RWPE1 (cell line): Measurements from ENCODE around the gene IL24.

Source experiments
- CTCF ChIA-PET: fragments of 350-600 bp; sonication (Branson Sonifier 250); formaldehyde crosslinking; extraction: SDS; loops from one replicate; lab custom pipeline; 2021; lab: Yijun Ruan, JAX
- POLR2A ChIA-PET: fragments of 400-600 bp; formaldehyde crosslinking; extraction: SDS; loops from one replicate; lab custom pipeline; 2020; ENCODE audit warnings: antibody characterized with exemption; ENCODE audit not compliant: low non-redundant PET; lab: Yijun Ruan, JAX
- DNase-seq: peaks from one replicate; pipeline ENCODE4 v3.0.0; 2012; ENCODE audit warnings: low spot score
- H3K27ac ChIP-seq: fragments of 450-650 bp; 2 replicates; pipeline ENCODE4 v1.5.1; 2017
- TF ChIP-seq, protein P1 (sequence below): fragments of 450-650 bp; conservative IDR thresholded peaks from 2 replicates; pipeline ENCODE4 v1.5.1; 2017; ENCODE audit warnings: low read depth, mild to moderate bottlenecking

Gene IL24

DNA sequence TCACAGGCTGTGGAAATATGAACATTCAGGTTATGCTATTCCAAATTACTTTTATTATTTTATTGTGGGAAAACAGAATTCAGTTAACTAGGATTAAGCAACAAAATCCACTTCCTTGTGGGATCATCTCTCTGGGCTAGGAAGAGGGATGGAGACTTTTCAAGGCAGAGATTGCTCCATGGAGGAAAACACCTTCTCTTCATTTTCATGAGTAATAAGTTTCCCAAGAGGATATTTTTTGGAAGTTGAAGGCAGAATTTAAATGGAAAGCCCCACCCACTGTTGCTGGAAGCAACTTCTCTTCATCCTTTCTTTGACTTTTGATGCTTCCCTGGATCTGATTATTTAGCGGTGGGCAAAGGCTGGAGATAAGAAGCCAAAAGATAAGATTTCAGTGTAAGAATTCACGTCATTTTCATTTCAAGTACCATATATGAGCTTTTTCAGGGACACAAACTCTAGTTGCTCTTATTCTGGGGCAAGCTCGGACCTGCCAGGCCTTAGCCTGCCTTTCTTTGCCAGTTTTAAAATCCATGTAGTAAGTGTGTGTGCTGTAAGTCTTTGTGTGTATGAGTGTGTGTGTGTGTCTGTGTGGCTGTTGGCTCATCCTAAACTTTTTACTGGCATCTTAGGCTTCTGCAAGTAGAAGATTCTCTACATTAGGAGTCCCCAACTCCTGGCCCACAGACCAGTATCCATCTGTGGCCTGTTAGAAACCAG lies 11.7 kb upstream of the IL24 start:
- H3K27ac ChIP-seq: peak overlapping the region; percentile 75
- CTCF ChIA-PET: interaction anchor here (0.6 to 1.7 kb wide), 5 partner anchors 20 to 117 kb away, joined by 3 to 4 read pairs (median 3); partner anchors contain the start of gene IL20
- POLR2A ChIA-PET: no interaction called here
- DNase-seq: peak; percentile 41
- TF ChIP-seq, protein P1, sequence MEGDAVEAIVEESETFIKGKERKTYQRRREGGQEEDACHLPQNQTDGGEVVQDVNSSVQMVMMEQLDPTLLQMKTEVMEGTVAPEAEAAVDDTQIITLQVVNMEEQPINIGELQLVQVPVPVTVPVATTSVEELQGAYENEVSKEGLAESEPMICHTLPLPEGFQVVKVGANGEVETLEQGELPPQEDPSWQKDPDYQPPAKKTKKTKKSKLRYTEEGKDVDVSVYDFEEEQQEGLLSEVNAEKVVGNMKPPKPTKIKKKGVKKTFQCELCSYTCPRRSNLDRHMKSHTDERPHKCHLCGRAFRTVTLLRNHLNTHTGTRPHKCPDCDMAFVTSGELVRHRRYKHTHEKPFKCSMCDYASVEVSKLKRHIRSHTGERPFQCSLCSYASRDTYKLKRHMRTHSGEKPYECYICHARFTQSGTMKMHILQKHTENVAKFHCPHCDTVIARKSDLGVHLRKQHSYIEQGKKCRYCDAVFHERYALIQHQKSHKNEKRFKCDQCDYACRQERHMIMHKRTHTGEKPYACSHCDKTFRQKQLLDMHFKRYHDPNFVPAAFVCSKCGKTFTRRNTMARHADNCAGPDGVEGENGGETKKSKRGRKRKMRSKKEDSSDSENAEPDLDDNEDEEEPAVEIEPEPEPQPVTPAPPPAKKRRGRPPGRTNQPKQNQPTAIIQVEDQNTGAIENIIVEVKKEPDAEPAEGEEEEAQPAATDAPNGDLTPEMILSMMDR: no peak

DNA sequence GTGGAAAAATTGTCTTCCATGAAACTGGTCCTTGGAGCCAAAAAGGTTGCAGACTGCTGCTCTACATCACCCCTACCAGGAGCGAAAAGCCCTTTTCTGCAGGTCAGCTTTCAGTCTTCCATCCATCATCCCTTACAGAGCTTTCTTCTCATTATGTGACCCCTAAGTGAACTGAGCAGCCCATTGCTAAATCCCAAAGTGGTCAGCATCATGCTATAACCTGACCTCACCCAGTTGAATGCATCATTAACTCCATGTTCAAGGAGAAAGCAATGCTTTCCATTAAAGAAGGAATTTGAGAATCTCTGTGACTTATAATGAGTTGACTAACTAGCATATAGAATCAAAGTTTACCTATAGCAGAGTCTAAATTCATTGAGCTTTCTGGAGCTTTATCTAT lies 10.4 kb upstream of the IL24 start:
- no peak overlapping the region for H3K27ac ChIP-seq
- TF ChIP-seq, protein P1: no peak
- POLR2A ChIA-PET: interaction anchor here (0.7 kb wide), 1 partner anchor 252 kb away, joined by 3 read pairs; the partner anchor contains the start of gene DYRK3
- CTCF ChIA-PET: no interaction called here
- no peak for DNase-seq

DNA sequence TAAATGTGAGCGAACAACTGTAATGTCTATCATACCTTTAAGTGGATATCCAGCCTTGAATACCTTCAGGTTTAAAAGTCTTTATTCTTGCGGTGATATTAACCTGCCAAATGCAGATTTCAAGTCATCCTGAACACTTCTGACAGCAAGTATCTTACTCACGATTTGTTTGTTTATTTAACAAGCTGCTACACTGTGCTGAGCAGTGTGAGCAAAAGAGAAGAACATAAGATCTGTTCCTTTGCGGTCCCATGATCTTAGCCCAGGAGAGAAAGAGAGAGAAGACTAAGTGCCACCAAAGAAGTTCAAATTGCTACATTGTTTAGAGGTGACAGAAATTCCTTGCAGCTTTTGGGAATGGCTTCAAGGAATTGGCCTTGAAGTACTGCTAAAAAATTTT lies 9.5 kb upstream of the IL24 start:
- POLR2A ChIA-PET: no interaction called here
- H3K27ac ChIP-seq: no peak overlapping the region
- no peak for DNase-seq
- TF ChIP-seq, protein P1: no peak
- CTCF ChIA-PET: interaction anchor here (0.7 kb wide), 1 partner anchor 195 kb away, joined by 4 read pairs; no protein-coding TSS in a partner anchor

DNA sequence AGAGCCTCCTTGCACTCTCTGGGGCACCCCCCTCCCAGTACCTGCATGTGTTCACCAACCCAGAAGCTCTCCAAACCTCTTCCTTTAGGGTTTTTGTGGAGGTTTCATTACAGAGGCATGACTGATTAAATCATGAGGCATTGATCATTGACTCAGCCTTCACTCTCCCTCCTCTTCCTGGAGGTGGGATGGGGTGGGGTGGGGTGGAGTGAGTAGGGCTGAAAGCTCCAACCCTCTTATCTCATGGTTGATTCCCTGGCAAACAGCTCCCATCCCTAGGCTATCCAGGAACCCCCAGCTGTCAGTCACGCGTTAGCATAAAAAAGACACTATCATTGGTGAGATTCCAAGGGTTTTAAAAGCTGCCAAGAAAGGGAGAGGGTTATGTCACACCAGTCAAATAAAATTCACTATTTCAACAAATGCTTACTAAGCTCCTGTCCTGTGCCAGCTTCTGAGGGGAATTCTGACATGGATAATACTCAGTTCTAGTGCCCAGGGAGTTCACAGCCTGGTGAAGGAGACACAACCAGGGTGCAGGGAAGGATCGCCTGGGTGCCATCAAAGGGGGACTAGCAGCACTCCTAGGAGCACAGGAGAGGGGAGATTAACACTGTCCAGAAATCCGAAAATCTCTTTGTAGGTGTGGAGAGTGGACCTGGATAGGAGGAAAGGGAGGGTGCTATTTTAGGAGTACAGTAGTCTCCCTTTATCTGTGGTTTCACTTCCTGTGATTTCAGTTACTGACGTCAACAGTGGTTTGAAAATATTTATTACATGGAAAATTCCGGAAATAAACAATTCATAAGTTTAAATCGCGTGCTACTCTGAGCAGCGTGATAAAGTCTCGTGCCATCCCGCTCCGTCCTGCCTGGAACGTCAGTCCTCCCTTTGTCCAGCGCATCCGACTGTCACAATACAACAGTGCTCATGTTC lies 6.8 kb upstream of the IL24 start:
- DNase-seq: peak; percentile 75
- CTCF ChIA-PET: interaction anchor here (0.5 to 1.2 kb wide), 3 partner anchors 19 to 39 kb away, joined by 3 to 4 read pairs (median 3); partner anchors contain the start of gene IL20
- POLR2A ChIA-PET: interaction anchor here (0.6 kb wide), 1 partner anchor 23 kb away, joined by 4 read pairs; no protein-coding TSS in a partner anchor
- H3K27ac ChIP-seq: peak overlapping the region; percentile 79
- TF ChIP-seq, protein P1: no peak

DNA sequence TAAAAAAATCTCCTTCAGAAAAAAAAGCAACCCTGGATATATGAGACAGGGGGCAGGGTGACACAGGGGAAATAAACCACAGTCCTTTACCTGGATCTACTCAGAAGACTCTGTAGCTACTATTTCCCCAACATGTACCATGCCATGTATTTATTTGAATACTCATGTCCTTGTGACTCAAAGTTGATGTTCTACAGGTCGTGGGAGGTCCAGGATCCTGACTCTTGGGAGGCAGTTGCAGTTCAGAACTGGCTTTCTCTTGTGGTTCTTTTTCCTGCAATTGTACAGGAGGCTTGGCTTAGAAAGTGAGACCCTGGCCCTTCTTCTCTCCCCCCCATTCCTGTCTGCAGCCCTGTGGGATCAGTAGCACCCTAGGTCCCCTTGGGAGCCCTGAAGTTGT lies 5.8 kb upstream of the IL24 start:
- ChIA-PET CTCF (no interaction called here), POLR2A (no interaction called here)
- TF ChIP-seq, protein P1: no peak

More for the DNA sequence above, 5.8 kb upstream of the IL24 start:
- no peak overlapping the region for H3K27ac ChIP-seq
- DNase-seq: no peak
